ENCODE data around the gene AP1G2. TPM values are rescaled to one million over a fixed set of nuclear protein-coding genes. Genes with fewer than 3 reads are reported as not detected.

The AP1G2 gene
- total and polyA plus RNA-seq, 4 donors, result 12.4 to 26.6 (median 17.3) TPM

DNA sequence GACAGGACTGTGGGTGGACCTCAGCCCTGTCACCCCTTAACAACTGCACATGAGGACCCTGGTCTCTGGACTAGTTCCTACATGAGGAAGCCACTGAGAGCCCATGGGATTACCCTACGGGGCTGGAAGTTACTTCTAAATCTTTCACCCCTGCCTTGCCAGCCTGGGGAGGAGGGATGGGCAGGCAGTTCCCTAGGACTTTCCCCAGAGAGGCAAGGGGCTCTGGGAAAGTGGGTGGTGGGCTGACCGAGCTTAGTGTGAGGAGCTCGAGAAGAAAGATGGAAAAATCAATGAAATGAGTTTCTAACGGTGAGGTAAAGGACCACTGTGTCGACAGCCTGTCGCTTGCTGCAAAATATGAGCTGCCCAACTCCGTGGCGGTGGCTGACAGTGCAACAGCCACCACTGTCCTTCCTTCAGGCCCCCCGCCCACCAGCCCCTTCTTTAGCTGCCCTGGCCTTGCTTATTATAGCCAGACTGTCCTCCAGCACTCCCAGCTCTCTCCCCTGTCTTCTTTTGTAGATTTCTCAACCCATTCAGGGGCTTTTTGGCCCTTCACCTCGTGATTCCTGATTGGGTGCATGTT lies 21.0 kb downstream of the AP1G2 start:
- H3K4me3 ChIP-seq (ENCODE audit: low read depth in 1 of 3, low read length in 3 of 3), result no peak overlapping the region
- no peak for DNase-seq (ENCODE audit: low spot score)
- H3K27ac ChIP-seq (ENCODE audit: low read depth in 1 of 2, low read length in 2 of 2), result no peak overlapping the region
- no peak overlapping the region for H3K9ac ChIP-seq (ENCODE audit: low read depth in 1 of 2, low read length in 2 of 2)
- H3K4me1 ChIP-seq (ENCODE audit: control insufficient read depth in 4 of 4, insufficient read depth in 4 of 4, low read length in 3 of 4), result peaks cover 0 to 11% (median 7%) of the 10 kb centered on the region in 4 donors
- WGBS, result 78% methylated on average over 10 of the region's 10 CpGs
- H3K36me3 ChIP-seq (ENCODE audit: control insufficient read depth in 4 of 4, insufficient read depth in 3 of 4, low read depth in 1 of 4, low read length in 3 of 4), result no peaks in the 10 kb centered on the region
- TF ChIP-seq HNF4G (IDR thresholded peaks at IDR 0.05), result no peak
- TF ChIP-seq, protein P1, sequence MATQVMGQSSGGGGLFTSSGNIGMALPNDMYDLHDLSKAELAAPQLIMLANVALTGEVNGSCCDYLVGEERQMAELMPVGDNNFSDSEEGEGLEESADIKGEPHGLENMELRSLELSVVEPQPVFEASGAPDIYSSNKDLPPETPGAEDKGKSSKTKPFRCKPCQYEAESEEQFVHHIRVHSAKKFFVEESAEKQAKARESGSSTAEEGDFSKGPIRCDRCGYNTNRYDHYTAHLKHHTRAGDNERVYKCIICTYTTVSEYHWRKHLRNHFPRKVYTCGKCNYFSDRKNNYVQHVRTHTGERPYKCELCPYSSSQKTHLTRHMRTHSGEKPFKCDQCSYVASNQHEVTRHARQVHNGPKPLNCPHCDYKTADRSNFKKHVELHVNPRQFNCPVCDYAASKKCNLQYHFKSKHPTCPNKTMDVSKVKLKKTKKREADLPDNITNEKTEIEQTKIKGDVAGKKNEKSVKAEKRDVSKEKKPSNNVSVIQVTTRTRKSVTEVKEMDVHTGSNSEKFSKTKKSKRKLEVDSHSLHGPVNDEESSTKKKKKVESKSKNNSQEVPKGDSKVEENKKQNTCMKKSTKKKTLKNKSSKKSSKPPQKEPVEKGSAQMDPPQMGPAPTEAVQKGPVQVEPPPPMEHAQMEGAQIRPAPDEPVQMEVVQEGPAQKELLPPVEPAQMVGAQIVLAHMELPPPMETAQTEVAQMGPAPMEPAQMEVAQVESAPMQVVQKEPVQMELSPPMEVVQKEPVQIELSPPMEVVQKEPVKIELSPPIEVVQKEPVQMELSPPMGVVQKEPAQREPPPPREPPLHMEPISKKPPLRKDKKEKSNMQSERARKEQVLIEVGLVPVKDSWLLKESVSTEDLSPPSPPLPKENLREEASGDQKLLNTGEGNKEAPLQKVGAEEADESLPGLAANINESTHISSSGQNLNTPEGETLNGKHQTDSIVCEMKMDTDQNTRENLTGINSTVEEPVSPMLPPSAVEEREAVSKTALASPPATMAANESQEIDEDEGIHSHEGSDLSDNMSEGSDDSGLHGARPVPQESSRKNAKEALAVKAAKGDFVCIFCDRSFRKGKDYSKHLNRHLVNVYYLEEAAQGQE (IDR thresholded peaks at IDR 0.05), result no peak
- no peak for TF ChIP-seq CTCF (IDR thresholded peaks at IDR 0.05; ENCODE audit: low read depth, low read length, missing input control)
- TF ChIP-seq FOXA2 (IDR thresholded peaks at IDR 0.05), result no peak
- no peak for TF ChIP-seq RXRA (IDR thresholded peaks at IDR 0.05)
- TF ChIP-seq, protein P2, sequence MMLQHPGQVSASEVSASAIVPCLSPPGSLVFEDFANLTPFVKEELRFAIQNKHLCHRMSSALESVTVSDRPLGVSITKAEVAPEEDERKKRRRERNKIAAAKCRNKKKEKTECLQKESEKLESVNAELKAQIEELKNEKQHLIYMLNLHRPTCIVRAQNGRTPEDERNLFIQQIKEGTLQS (IDR thresholded peaks at IDR 0.05), result no peak
- no peak for TF ChIP-seq FOXA1 (IDR thresholded peaks at IDR 0.05)
- no peak for TF ChIP-seq TAF1 (conservative IDR thresholded peaks at IDR 0.05)
- TF ChIP-seq MAX (IDR thresholded peaks at IDR 0.05), result no peak
- no peak for TF ChIP-seq NR2F2 (IDR thresholded peaks at IDR 0.05)
- TF ChIP-seq JUND (IDR thresholded peaks at IDR 0.05), result no peak
- no peak for TF ChIP-seq SP1 (IDR thresholded peaks at IDR 0.05)
- TF ChIP-seq GABPA (IDR thresholded peaks at IDR 0.05 in 1 of 2, conservative IDR thresholded peaks at IDR 0.05 in 1 of 2), result no peak
- no peak for TF ChIP-seq YY1 (IDR thresholded peaks at IDR 0.05)
- TF ChIP-seq HNF4A (conservative IDR thresholded peaks at IDR 0.05), result no peak
- H3K27me3 ChIP-seq (ENCODE audit: control insufficient read depth in 4 of 4, insufficient read depth in 4 of 4, low read length in 3 of 4), result no peaks in the 10 kb centered on the region
- no peaks in the 10 kb centered on the region for H3K9me3 ChIP-seq (ENCODE audit: control insufficient read depth in 4 of 4, low read length in 3 of 4)

DNA sequence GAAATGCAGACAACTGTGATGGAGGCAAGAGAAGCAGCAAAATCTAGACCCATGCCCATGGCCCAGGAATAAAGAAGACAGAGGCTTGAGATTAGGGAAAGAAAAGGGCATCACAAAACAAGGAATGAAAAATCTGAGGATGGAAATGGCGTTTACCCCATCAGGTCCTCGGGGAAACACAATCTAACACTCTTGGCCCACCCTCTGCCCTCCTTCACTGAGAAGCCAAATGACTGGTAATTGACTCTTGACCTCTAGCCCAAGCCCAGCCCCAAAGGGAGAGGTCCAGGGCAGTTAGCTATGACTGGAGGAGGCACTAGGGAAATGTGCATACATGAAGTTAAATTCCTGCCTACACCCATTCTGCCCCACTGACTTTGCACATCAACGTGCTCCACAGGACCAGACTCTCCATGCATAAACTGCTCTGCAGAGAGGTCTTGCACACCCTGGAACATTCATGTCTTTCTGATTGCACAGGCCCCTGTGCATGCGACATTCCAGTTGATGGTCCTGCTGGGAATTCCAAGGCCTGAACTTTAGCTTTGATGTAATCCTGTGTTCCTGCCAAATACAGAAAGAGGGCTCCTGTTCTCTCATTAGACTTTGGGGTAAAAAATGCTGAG lies 21.7 kb downstream of the AP1G2 start:
- WGBS, result 88% methylated on average over 4 of the region's 4 CpGs
- no peak for DNase-seq (ENCODE audit: low spot score)
- Histone ChIP-seq H3K36me3 (ENCODE audit: control insufficient read depth in 4 of 4, insufficient read depth in 3 of 4, low read depth in 1 of 4, low read length in 3 of 4) (no peaks in the 10 kb centered on the region), H3K27me3 (ENCODE audit: control insufficient read depth in 4 of 4, insufficient read depth in 4 of 4, low read length in 3 of 4) (no peaks in the 10 kb centered on the region), H3K9me3 (ENCODE audit: control insufficient read depth in 4 of 4, low read length in 3 of 4) (no peaks in the 10 kb centered on the region), H3K4me3 (ENCODE audit: low read depth in 1 of 3, low read length in 3 of 3) (no peak overlapping the region), H3K9ac (ENCODE audit: low read depth in 1 of 2, low read length in 2 of 2) (no peak overlapping the region), H3K27ac (ENCODE audit: low read depth in 1 of 2, low read length in 2 of 2) (no peak overlapping the region), H3K4me1 (ENCODE audit: control insufficient read depth in 4 of 4, insufficient read depth in 4 of 4, low read length in 3 of 4) (peaks cover 0 to 5% (median 3%) of the 10 kb centered on the region in 4 donors)
- no peak for TF ChIP-seq FOXA1 (IDR thresholded peaks at IDR 0.05)
- TF ChIP-seq, protein P1 (IDR thresholded peaks at IDR 0.05), result no peak
- no peak for TF ChIP-seq RXRA (IDR thresholded peaks at IDR 0.05)
- TF ChIP-seq HNF4G (IDR thresholded peaks at IDR 0.05), result no peak
- TF ChIP-seq CTCF (IDR thresholded peaks at IDR 0.05; ENCODE audit: low read depth, low read length, missing input control), result no peak
- no peak for TF ChIP-seq FOXA2 (IDR thresholded peaks at IDR 0.05)
- TF ChIP-seq TAF1 (conservative IDR thresholded peaks at IDR 0.05), result no peak
- TF ChIP-seq GABPA (IDR thresholded peaks at IDR 0.05 in 1 of 2, conservative IDR thresholded peaks at IDR 0.05 in 1 of 2), result no peak
- TF ChIP-seq, protein P2 (IDR thresholded peaks at IDR 0.05), result no peak
- TF ChIP-seq MAX (IDR thresholded peaks at IDR 0.05), result no peak
- TF ChIP-seq JUND (IDR thresholded peaks at IDR 0.05), result no peak
- TF ChIP-seq NR2F2 (IDR thresholded peaks at IDR 0.05), result no peak
- no peak for TF ChIP-seq RAD21 (IDR thresholded peaks at IDR 0.05)
- no peak for TF ChIP-seq EGR1 (IDR thresholded peaks at IDR 0.05; ENCODE audit: low read depth in 2 of 2)
- TF ChIP-seq SP1 (IDR thresholded peaks at IDR 0.05), result no peak
